NB4 (cell line): Measurements from ENCODE around the gene CDH23.

Experiments
- DNase-seq: peaks from one replicate; pipeline ENCODE4 v3.0.0; 2010; ENCODE audit warnings: low read depth
- H3K4me3 ChIP-seq: one replicate; pipeline ENCODE4 v1.5.1; 2011; ENCODE audit warnings: mild to moderate bottlenecking, low read depth, low read length, moderate library complexity
- MYC ChIP-seq: IDR thresholded peaks from 2 replicates; pipeline ENCODE4 v1.6.1; 2011; ENCODE audit warnings: low read depth, low read length
- POLR2A ChIP-seq: IDR thresholded peaks from 2 replicates; pipeline ENCODE4 v1.6.1; 2011; ENCODE audit warnings: mild to moderate bottlenecking; ENCODE audit not compliant: insufficient read length; ENCODE audit errors: extremely low read depth
- TF ChIP-seq, protein P1 (sequence below): IDR thresholded peaks from 2 replicates; pipeline ENCODE4 v1.6.1; 2011; ENCODE audit warnings: low read depth, low read length
- TF ChIP-seq, protein P2 (sequence below): IDR thresholded peaks from one replicate; pipeline ENCODE4 v1.5.1; 2012; ENCODE audit warnings: low read depth, low read length

Gene CDH23

GRCh38 chr10:71360735-71361134 is 36.0 kb upstream of the CDH23 start:
- no peak overlapping the region for H3K4me3 ChIP-seq
- TF ChIP-seq, protein P1, sequence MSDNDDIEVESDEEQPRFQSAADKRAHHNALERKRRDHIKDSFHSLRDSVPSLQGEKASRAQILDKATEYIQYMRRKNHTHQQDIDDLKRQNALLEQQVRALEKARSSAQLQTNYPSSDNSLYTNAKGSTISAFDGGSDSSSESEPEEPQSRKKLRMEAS, result no peak
- TF ChIP-seq POLR2A (no peak), MYC (no peak)
- TF ChIP-seq, protein P2, sequence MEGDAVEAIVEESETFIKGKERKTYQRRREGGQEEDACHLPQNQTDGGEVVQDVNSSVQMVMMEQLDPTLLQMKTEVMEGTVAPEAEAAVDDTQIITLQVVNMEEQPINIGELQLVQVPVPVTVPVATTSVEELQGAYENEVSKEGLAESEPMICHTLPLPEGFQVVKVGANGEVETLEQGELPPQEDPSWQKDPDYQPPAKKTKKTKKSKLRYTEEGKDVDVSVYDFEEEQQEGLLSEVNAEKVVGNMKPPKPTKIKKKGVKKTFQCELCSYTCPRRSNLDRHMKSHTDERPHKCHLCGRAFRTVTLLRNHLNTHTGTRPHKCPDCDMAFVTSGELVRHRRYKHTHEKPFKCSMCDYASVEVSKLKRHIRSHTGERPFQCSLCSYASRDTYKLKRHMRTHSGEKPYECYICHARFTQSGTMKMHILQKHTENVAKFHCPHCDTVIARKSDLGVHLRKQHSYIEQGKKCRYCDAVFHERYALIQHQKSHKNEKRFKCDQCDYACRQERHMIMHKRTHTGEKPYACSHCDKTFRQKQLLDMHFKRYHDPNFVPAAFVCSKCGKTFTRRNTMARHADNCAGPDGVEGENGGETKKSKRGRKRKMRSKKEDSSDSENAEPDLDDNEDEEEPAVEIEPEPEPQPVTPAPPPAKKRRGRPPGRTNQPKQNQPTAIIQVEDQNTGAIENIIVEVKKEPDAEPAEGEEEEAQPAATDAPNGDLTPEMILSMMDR, result no peak
- DNase-seq, result no peak

- TF ChIP-seq POLR2A (no peak), MYC (no peak)
- TF ChIP-seq, protein P2, result no peak
- TF ChIP-seq, protein P1, result no peak
- H3K4me3 ChIP-seq, result no peak overlapping the region
- DNase-seq, result no peak
Observed at GRCh38 chr10:71361581-71361980, 35.1 kb upstream of the CDH23 start.

DNA sequence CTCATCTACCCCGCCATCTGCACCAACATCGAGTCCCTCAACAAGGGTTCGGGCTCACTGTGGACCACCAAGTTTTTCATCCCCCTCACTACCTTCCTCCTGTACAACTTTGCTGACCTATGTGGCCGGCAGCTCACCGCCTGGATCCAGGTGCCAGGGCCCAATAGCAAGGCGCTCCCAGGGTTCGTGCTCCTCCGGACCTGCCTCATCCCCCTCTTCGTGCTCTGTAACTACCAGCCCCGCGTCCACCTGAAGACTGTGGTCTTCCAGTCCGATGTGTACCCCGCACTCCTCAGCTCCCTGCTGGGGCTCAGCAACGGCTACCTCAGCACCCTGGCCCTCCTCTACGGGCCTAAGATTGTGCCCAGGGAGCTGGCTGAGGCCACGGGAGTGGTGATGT is 34.6 kb upstream of the CDH23 start:
- H3K4me3 ChIP-seq, result no peak overlapping the region
- DNase-seq, result no peak
- TF ChIP-seq POLR2A, result no peak
- TF ChIP-seq, protein P1, result no peak
- TF ChIP-seq MYC, result no peak
- TF ChIP-seq, protein P2, result no peak

DNA sequence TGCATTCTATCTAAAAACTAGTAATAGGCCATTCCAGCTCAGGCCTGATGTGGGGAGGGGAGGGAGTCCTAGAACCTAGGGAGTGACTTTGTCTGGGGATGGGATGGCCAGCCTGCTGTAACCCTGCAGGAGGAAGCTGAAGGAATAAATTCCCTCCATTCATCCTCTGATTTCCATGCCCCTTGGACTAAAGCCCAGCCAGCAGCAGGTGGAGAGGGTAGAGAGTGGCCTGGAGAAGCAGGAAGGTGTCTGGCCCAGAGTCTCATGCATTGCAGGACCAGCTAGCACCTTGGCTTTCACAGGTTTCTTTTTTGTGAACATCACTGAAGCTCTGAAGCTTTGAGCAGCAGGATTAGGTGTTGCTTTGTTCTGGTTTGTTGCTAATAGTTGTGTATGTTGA is 32.8 kb upstream of the CDH23 start:
- no peak for DNase-seq
- TF ChIP-seq POLR2A (no peak), MYC (no peak)
- TF ChIP-seq, protein P2, result no peak
- TF ChIP-seq, protein P1, result no peak
- peak overlapping the region; percentile 11 for H3K4me3 ChIP-seq

DNA sequence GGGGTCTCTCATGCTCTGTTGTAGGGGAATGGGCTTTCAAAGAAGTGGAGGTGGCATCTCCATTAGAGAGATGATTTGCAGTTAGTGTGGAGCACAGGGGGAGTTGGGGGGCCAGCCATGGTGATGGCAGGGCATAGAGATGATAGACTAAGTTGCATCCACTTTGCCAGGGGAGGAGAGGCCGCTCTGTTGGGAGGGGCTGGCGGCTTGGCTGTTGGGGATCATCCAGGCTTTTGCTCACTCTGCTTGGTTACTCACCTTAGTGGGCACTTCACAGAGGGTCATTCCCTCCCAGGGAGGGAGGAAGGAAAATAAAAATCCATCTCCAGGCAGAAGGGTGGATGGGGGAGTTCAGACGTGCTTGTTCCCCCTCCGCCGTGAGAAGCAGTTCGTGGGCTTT is 31.4 kb upstream of the CDH23 start:
- TF ChIP-seq, protein P1, result no peak
- no peak for TF ChIP-seq POLR2A
- TF ChIP-seq, protein P2, result no peak
- no peak for TF ChIP-seq MYC
- DNase-seq, result no peak

GRCh38 chr10:71366690-71367089 is 30.0 kb upstream of the CDH23 start:
- DNase-seq, result no peak
- H3K4me3 ChIP-seq, result no peak overlapping the region
- TF ChIP-seq MYC (no peak), POLR2A (no peak)
- TF ChIP-seq, protein P1, result no peak
- TF ChIP-seq, protein P2, result no peak

More for the DNA sequence above, 31.4 kb upstream of the CDH23 start:
- no peak overlapping the region for H3K4me3 ChIP-seq
